IMR-90 (cell line): ENCODE data around the gene ZNF627.

Experiments
- BHLHE40 ChIP-seq: fragments of 150-350 bp; IDR thresholded peaks from 2 replicates; pipeline ENCODE4 v1.6.1; 2016; ENCODE audit warnings: mild to moderate bottlenecking, low read depth, low read length
- CEBPB ChIP-seq: IDR thresholded peaks from 2 replicates; pipeline ENCODE4 v1.6.1; 2012; ENCODE audit warnings: low read depth, low read length, improper control_type of control experiment
- CHD1 ChIP-seq: IDR thresholded peaks from 2 replicates; pipeline ENCODE4 v1.6.1; 2012; ENCODE audit warnings: low read depth, low read length, improper control_type of control experiment
- CTCF ChIP-seq: conservative IDR thresholded peaks from 2 replicates; pipeline ENCODE4 v1.5.1; 2012; ENCODE audit warnings: mild to moderate bottlenecking, low read depth, low read length, improper control_type of control experiment
- MAFK ChIP-seq: IDR thresholded peaks from 2 replicates; pipeline ENCODE4 v1.6.1; 2012; ENCODE audit warnings: low read depth, low read length, improper control_type of control experiment
- MAZ ChIP-seq: IDR thresholded peaks from 2 replicates; pipeline ENCODE4 v1.6.1; 2012; ENCODE audit warnings: low read depth, mild to moderate bottlenecking, low read length, improper control_type of control experiment, moderate library complexity, borderline replicate concordance
- MXI1 ChIP-seq: IDR thresholded peaks from 2 replicates; pipeline ENCODE4 v1.6.1; 2012; ENCODE audit warnings: low read depth, mild to moderate bottlenecking, low read length, moderate library complexity, borderline replicate concordance
- POLR2A ChIP-seq: IDR thresholded peaks from 2 replicates; pipeline ENCODE4 v1.6.1; 2012; ENCODE audit warnings: mild to moderate bottlenecking, low read depth, low read length
- RAD21 ChIP-seq: IDR thresholded peaks from 2 replicates; pipeline ENCODE4 v1.6.1; 2012; ENCODE audit warnings: low read length, improper control_type of control experiment
- RCOR1 ChIP-seq: IDR thresholded peaks from 2 replicates; pipeline ENCODE4 v1.6.1; 2012; ENCODE audit warnings: mild to moderate bottlenecking, low read length, improper control_type of control experiment; ENCODE audit not compliant: insufficient replicate concordance
- SMC3 ChIP-seq: fragments of 150-350 bp; IDR thresholded peaks from 2 replicates; pipeline ENCODE4 v1.6.1; 2016; ENCODE audit warnings: low read depth, mild to moderate bottlenecking, antibody characterized with exemption, low read length, moderate library complexity
- USF2 ChIP-seq: fragments of 150-350 bp; IDR thresholded peaks from 2 replicates; pipeline ENCODE4 v1.6.1; 2017; ENCODE audit warnings: mild to moderate bottlenecking, antibody characterized with exemption, low read length, low read depth
- TF ChIP-seq, protein P1 (sequence below): fragments of 150-350 bp; IDR thresholded peaks from 2 replicates; pipeline ENCODE4 v1.6.1; 2016; ENCODE audit warnings: low read depth, mild to moderate bottlenecking, low read length, moderate library complexity, borderline replicate concordance

DNA sequence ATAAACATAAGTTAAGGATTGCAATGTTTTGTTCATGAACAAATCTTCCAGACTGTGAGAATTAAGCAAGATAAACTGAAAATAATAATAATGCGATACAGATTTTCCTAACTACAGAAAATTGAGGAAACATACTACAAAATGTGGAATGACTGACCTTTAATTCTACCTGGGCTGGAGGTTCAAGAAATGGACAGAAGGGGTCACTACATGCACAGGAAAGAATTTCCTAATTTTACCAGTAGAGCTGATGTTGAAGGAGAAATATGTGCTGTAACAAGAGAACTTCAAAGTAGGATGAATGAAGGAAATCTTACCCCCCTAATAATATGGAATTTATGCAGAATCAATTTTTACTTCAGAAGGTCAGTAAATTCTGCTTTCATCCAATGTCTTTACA, 62.3 kb downstream of the ZNF627 start:
- peak; percentile 45 for TF ChIP-seq CTCF
- TF ChIP-seq MAFK, result no peak
- TF ChIP-seq POLR2A, result no peak
- TF ChIP-seq RAD21, result peak; percentile 47
- no peak for TF ChIP-seq MXI1
- no peak for TF ChIP-seq BHLHE40
- TF ChIP-seq RCOR1, result no peak
- TF ChIP-seq, protein P1, sequence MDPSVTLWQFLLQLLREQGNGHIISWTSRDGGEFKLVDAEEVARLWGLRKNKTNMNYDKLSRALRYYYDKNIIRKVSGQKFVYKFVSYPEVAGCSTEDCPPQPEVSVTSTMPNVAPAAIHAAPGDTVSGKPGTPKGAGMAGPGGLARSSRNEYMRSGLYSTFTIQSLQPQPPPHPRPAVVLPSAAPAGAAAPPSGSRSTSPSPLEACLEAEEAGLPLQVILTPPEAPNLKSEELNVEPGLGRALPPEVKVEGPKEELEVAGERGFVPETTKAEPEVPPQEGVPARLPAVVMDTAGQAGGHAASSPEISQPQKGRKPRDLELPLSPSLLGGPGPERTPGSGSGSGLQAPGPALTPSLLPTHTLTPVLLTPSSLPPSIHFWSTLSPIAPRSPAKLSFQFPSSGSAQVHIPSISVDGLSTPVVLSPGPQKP, result no peak
- TF ChIP-seq CHD1, result no peak
- no peak for TF ChIP-seq USF2
- TF ChIP-seq CEBPB, result no peak
- TF ChIP-seq SMC3, result peak; percentile 27; the same call in 1 of the 2 replicates
- TF ChIP-seq MAZ, result no peak
